Activated naive CD8-positive, alpha-beta T cell treated with anti-CD3 and anti-CD28 coated beads, Interleukin-2, amount 50 U/mL, for 24 hours (primary cell): ENCODE data around the gene PLEKHG3.

Source experiments
- ATAC-seq: fragments of 150-1000 bp; cut with Tn5 transposase; one replicate; pipeline ENCODE4 v1.10.0; 2021
- DNase-seq: peaks from one replicate; pipeline ENCODE4 v3.0.0; 2021
- H3K27ac Mint-ChIP-seq: one replicate; pipeline ENCODE4 v1.8.0; 2021; ENCODE audit warnings: mild to moderate bottlenecking, mixed read lengths
- H3K27me3 Mint-ChIP-seq: one replicate; pipeline ENCODE4 v1.8.0; 2021; ENCODE audit warnings: mixed read lengths
- H3K36me3 Mint-ChIP-seq: one replicate; pipeline ENCODE4 v1.8.0; 2021; ENCODE audit warnings: low read depth, mixed read lengths
- H3K4me1 Mint-ChIP-seq: one replicate; pipeline ENCODE4 v1.8.0; 2021; ENCODE audit warnings: mixed read lengths
- H3K4me3 Mint-ChIP-seq: one replicate; pipeline ENCODE4 v1.8.0; 2021; ENCODE audit warnings: mild to moderate bottlenecking, moderate library complexity, mixed read lengths
- H3K9me3 Mint-ChIP-seq: one replicate; pipeline ENCODE4 v1.8.0; 2021; ENCODE audit warnings: mixed read lengths

The PLEKHG3 gene

DNA sequence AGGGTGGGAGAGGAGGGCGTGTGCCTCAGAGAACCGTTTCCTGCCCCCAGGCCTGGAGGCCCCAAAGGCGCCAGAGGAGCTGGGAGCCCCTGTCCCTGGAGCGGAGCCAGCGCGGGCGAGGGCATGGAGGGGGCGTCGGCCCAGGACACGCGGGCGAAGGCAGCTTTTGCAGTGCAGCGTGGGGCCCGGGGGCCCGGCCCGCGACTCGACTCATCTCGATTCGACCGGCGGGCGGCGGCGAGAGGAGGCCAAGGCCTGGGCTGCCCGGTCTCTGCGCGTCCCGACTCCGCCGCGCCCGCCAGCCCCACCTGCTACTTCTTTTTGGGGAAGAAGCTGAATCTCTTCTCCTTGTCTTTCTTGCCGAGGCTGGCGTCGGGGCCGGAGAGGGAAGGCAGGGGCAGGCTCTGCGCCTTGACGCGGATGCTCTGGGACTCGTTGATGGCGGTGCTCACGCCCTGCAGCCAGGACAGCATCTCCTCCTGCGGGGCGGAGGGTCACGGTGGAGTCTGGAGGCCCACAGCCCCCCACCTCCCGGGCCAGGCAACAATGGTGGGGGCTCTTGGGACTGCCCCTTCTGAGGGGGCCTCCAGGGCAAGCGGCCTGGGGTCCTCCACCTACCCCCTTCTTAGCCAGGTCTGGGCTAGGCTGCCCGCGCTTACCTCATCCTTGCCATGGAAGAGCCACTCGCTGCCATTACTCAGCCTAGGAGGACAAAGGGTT is 44.9 kb downstream of the PLEKHG3 start:
- DNase-seq (no peak), ATAC-seq (no peak)
- Mint-ChIP-seq H3K9me3 (no peaks in the 10 kb centered on the region), H3K27me3 (no peaks in the 10 kb centered on the region), H3K4me1 (no peaks in the 10 kb centered on the region), H3K36me3 (peaks cover 2% of the 10 kb centered on the region), H3K27ac (no peak overlapping the region), H3K4me3 (no peak overlapping the region)

DNA sequence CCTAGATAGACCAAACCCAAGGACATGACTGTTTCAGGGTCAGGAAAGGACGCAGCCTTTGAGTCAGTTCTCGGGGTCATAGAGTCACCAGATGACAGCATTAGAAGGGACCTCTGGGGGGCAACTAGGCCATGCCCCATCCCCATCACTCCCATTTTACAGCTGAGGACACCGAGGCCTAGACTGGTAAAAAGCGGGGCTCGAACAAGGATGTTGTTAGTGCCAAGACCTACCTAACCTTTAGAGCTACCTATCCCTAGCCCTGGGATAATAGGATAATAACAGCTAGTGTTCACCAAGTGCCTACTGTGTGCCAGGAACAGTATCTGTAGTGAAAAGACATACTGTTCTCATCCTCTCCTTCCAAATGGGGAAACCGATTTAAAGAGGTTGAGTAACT is 48.7 kb downstream of the PLEKHG3 start:
- Mint-ChIP-seq H3K27me3 (no peaks in the 10 kb centered on the region), H3K36me3 (no peaks in the 10 kb centered on the region), H3K27ac (no peak overlapping the region), H3K4me1 (peaks cover 8% of the 10 kb centered on the region), H3K9me3 (no peaks in the 10 kb centered on the region), H3K4me3 (no peak overlapping the region)
- DNase-seq (no peak), ATAC-seq (no peak)

DNA sequence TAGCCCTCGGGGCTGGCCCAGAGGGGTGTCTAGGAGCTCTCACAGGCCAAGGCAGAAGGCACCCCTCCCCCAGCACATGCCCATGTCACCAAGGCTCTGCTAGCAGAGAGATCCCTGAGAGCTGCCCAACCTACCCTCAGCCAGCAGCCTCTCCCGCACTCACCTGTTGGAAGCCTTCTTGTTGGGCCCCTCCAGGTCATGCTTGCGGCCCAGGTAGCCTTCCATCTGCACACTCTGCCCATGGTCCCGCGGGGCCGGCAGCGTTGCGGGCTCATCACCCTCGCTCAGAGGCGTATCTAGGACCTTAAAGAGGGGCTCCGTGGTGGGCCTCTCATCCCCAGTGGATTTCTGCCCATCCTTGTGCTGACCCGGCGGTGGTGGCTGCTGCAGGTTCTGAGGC is 49.1 kb downstream of the PLEKHG3 start:
- Mint-ChIP-seq H3K27me3 (no peaks in the 10 kb centered on the region), H3K9me3 (no peaks in the 10 kb centered on the region), H3K4me1 (peaks cover 8% of the 10 kb centered on the region), H3K36me3 (no peaks in the 10 kb centered on the region), H3K27ac (no peak overlapping the region), H3K4me3 (no peak overlapping the region)
- DNase-seq (no peak), ATAC-seq (no peak)

DNA sequence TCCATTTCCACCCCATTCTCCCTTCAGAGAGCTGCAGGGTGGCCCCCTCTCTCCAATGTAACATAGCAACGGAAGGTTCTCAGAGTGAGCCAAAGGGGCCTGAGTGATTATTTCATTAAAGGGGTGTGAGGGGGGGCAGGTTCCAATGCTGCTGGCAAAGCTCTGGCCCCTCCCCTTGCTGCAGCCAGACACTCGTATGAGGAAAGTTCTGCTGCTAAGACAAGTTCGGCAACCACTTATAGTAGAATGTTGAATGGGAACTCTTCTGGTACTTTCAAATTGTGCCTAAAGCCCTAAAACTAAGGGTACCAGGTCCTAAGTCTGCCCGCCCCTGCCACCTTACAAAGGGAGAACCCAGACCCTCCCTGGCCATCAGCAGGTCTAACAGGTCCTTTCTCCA is 49.8 kb downstream of the PLEKHG3 start:
- Mint-ChIP-seq H3K27me3 (no peaks in the 10 kb centered on the region), H3K27ac (no peak overlapping the region), H3K4me3 (no peak overlapping the region), H3K36me3 (no peaks in the 10 kb centered on the region), H3K4me1 (peaks cover 8% of the 10 kb centered on the region), H3K9me3 (no peaks in the 10 kb centered on the region)
- ATAC-seq (no peak), DNase-seq (no peak)

DNA sequence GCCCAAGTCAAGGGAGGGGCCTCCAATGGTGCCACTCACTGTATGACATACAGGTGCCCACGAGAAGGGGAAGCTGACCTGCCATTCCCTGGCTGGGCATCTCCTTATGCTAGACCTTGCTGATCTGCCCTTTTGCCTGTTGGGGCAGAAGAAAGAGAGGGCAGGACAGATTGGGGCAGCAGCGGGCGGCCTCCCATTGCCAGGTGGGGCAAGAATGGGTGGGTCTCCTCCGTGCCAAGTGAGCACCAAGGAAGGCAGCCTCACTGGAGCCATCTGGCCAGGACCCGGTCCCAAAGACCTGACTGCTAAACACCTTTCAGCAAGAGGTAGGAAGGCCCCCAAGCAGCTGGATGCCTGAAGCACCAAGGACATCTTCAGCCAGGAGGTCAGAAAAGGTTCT is 50.5 kb downstream of the PLEKHG3 start:
- H3K9me3 Mint-ChIP-seq: no peaks in the 10 kb centered on the region
- no peaks in the 10 kb centered on the region for H3K27me3 Mint-ChIP-seq
- ATAC-seq (no peak), DNase-seq (no peak)
- H3K4me3 Mint-ChIP-seq: no peak overlapping the region
- no peaks in the 10 kb centered on the region for H3K36me3 Mint-ChIP-seq
- H3K27ac Mint-ChIP-seq: no peak overlapping the region
- H3K4me1 Mint-ChIP-seq: peaks cover 8% of the 10 kb centered on the region

DNA sequence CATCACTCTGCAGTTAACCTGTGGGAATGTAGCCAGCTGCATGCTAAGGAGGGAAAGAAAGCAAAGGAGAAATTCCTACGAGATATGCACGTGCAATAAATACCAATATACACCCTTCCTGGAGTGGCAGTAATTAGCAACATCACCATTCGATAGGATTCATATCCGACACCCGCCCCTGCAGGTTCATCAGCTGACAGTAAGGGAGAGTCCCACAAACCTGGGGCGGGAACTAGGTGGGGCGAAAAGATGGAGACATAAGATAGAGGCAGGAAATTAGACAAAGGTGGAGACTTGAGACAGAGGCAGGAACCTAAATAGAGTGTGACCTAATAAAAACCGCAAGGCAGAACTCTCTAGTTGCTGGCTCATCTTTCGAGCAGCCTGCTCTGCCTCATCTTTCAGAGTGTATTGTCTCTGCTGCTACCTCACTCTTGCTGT is 51.6 kb downstream of the PLEKHG3 start:
- Mint-ChIP-seq H3K27me3 (no peaks in the 10 kb centered on the region), H3K4me1 (peaks cover 8% of the 10 kb centered on the region), H3K36me3 (no peaks in the 10 kb centered on the region), H3K9me3 (no peaks in the 10 kb centered on the region), H3K27ac (no peak overlapping the region), H3K4me3 (no peak overlapping the region)
- ATAC-seq (peak; percentile 67), DNase-seq (peak; percentile 16)

DNA sequence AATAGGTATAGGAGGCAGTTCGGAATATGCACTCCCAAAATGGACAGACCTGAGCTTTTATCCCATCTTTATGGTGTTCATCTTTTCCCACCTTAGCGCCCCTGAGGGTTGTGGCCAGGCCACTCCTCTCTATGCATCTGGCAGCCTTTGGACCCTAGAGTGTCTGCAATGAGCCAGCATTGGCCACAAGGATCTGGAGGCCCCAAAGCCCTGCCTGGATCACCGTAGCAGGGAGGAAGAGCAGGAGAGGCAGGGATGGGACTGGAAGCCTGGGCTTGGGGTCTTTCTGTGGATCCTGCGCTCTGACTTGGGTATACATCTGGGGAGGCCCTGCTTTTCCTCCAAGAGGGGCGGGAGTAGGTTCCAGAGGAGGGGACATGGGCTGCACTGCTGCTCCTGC is 52.5 kb downstream of the PLEKHG3 start:
- Mint-ChIP-seq H3K27ac (no peak overlapping the region), H3K4me3 (no peak overlapping the region), H3K36me3 (no peaks in the 10 kb centered on the region), H3K4me1 (peaks cover 8% of the 10 kb centered on the region), H3K27me3 (peaks cover 4% of the 10 kb centered on the region), H3K9me3 (no peaks in the 10 kb centered on the region)
- no peak for DNase-seq
- no peak for ATAC-seq

DNA sequence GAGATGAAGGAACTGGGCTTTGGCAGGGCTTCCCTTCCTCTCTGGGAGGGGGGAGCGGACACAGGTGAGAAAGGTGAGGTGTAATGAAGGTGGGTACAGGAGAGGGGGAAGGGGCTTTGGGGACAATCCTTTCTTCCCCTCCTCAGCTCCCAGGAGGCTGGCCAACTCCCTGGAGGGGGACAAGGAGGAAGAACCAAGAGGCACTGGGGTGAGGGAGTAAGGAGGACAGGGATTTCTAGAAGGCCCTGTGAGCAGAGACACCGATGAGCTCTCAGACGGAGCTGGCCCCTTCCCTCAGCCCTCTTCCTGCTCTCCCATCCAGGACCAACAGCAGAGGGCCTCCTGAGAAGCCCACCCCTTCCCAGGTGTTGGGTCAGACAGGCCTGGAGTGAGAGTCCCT is 53.4 kb downstream of the PLEKHG3 start:
- peaks cover 12% of the 10 kb centered on the region for H3K4me1 Mint-ChIP-seq
- no peaks in the 10 kb centered on the region for H3K9me3 Mint-ChIP-seq
- no peak overlapping the region for H3K4me3 Mint-ChIP-seq
- no peaks in the 10 kb centered on the region for H3K36me3 Mint-ChIP-seq
- ATAC-seq: no peak
- no peak for DNase-seq
- no peak overlapping the region for H3K27ac Mint-ChIP-seq
- H3K27me3 Mint-ChIP-seq: peaks cover 4% of the 10 kb centered on the region

DNA sequence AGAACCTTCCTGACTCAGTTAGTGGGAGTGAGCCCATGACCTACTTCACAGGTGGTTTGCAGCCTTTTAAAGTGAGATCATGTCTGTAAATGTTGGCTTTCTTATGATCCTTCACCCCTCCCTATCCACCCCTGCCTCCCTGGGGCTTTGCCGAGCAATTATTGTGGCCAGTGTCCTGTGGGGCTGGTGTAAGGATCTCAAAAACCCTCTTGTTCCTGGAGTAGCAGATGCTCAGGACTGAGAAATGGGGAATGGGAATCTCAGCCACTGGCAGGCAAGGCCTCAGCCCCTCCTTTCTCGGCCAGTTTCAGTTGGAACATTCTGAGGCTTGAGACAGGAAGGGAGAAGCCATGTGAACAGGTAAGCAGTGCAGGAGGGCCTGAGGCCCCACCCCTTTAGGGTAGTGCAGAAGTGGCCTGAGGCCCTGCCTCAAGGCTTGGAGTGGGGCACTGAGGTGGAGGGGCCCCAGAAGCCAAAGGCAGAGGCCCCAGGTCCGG is 53.8 kb downstream of the PLEKHG3 start:
- no peak overlapping the region for H3K4me3 Mint-ChIP-seq

DNA sequence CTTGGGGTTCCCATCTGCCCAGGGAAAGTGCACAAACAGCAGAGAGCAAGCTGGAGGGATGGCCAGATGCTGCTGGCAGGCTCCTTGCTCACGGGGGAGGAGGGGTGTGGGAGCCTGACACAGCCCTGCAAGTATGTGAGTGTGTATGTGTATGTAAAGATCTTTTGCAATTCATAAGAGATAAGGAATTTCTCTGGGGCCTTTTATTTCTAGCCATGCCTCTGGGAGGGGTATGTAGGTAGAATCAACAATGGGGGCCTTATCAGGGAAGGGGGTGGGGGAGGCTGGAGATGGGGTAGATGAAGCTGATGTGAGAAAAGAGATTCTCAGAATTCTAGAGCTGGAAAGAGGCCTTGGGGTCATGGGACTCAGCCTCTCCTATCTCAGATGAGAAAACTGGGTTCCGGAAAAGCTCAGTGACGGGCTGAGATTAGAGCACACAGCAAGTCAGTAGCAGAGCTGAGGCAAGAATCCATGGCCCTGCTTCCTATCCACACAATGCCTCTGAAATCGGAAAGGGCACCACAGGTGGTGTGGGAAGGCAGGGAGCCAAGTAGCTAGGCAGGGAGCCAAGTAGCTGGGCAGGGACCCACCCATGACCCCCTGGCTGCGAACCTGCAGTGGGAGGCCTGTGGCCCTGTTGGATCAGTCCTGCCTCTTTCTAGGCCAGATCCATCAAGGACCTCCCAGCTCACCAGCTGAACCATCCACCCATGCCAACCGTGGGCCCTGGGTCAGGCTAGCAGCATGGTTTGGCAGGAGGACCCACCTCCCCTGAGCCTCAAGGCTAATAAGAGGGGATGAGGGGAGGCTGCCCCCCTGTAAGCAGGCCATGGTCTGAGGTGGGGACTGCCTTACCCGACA is 54.7 kb downstream of the PLEKHG3 start:
- ATAC-seq (no peak), DNase-seq (no peak)
- Mint-ChIP-seq H3K36me3 (no peaks in the 10 kb centered on the region), H3K9me3 (no peaks in the 10 kb centered on the region), H3K4me1 (peaks cover 12% of the 10 kb centered on the region), H3K27ac (no peak overlapping the region), H3K4me3 (no peak overlapping the region), H3K27me3 (peaks cover 6% of the 10 kb centered on the region)

More for the DNA sequence above, 53.8 kb downstream of the PLEKHG3 start:
- Mint-ChIP-seq H3K9me3 (no peaks in the 10 kb centered on the region), H3K27ac (no peak overlapping the region), H3K36me3 (no peaks in the 10 kb centered on the region), H3K27me3 (peaks cover 4% of the 10 kb centered on the region), H3K4me1 (peaks cover 12% of the 10 kb centered on the region)
- no peak for ATAC-seq
- no peak for DNase-seq

DNA sequence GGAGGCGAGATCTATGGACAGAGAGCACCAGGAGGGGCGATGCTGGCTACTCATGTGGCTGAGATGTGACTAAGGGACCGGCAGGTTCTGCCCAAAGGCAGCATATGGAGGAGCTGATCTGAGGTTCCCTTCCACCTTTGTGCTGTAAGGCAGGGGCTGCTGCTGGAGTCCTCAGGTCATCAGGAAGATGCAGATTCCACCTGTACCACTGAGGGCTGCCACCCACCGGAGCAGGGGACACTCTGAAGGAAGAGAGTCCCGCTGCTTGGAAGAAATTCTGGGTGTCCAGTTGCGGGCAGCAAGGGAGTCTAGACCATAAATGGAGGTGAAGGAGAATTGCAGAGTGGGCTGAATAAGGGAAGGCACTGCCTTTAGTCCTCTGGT is 55.3 kb downstream of the PLEKHG3 start:
- Mint-ChIP-seq H3K4me3 (no peak overlapping the region), H3K27me3 (peaks cover 6% of the 10 kb centered on the region), H3K27ac (no peak overlapping the region)

DNA sequence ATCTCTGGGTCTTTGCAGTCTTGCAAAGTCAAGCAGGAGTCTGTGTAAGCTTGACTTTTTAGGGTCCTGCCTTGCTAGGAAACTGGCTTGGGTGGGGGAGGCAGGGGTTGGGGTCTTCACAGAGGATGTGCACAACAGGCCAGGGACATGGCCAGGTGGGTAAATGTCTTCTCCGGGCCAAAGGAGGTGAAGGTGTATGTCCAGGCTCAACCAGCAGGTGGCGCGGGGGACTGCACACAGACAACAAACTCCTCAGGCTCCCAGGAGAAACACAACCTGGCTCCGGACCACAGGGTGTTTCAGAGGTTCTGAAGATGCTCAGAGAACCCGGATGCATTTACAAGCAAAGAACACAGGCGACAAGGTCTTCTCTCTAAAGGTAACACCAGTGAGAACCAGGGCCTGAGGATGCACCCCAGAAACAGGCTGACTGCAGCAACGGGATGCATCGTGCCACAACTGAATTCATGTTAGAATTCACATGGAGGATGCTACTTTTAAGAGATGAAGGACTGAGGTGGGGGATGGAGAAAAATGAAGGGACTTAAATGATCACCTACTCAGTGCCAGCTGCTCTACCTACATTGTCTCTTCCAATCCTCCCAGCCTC is 56.0 kb downstream of the PLEKHG3 start:
- no peak overlapping the region for H3K4me3 Mint-ChIP-seq
- H3K27me3 Mint-ChIP-seq: peaks cover 6% of the 10 kb centered on the region
- no peaks in the 10 kb centered on the region for H3K36me3 Mint-ChIP-seq
- DNase-seq (peak; percentile 66), ATAC-seq (no peak)
- no peak overlapping the region for H3K27ac Mint-ChIP-seq
- peaks cover 12% of the 10 kb centered on the region for H3K4me1 Mint-ChIP-seq
- no peaks in the 10 kb centered on the region for H3K9me3 Mint-ChIP-seq

More for the DNA sequence above, 55.3 kb downstream of the PLEKHG3 start:
- no peak for DNase-seq
- ATAC-seq: no peak
- no peaks in the 10 kb centered on the region for H3K9me3 Mint-ChIP-seq
- H3K4me1 Mint-ChIP-seq: peaks cover 12% of the 10 kb centered on the region
- no peaks in the 10 kb centered on the region for H3K36me3 Mint-ChIP-seq

DNA sequence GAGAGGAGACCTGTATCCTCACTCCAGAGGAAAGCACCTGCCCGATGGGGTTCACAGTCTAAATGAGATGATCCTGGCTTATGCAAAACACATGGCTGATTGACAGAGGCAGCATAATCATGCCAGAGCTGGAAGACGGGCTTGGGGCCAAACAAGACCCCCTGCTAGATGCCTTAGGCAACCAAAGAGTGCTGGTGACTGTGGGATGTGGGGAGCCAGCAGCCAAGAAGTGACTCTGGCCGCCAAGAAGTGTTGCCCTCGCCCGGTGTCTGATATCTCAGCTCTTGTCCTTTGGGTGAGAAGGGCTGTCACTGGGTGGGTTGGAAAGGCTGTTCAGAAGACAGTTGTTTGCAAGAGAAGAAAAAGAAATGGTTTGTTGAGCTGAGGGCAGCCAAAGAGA is 56.7 kb downstream of the PLEKHG3 start:
- no peak for DNase-seq
- H3K4me1 Mint-ChIP-seq: peaks cover 10% of the 10 kb centered on the region

DNA sequence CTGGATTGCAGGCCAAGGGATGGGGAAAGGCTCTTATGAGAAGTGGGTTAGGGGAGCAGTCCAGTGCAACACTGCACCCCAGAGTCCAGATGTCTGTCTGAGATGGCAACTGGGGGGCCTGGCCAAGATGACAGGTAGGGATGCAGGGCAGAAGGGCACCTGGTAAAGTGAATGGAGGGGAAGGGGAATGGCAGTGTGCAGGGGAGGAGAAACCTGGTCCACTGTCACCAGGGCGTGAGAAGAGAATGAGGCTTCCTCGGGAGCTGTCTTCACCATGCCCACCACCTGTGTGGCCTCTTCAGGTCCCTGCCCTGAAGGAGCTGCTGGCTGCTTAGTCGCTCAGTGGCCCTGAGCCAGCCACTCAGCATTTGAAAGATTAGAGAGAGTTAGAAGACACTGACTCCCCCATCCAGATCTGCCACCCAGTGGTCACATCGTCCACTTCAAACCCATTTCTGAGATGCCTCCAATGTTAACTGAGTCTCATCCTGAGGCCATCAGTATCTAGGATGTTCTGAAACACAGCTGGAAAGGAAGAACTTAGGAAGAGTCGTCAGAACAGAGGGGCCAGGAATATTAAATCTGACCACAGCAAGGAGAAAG is 57.3 kb downstream of the PLEKHG3 start:
- peaks cover 6% of the 10 kb centered on the region for H3K27me3 Mint-ChIP-seq
- no peaks in the 10 kb centered on the region for H3K36me3 Mint-ChIP-seq
- H3K4me3 Mint-ChIP-seq: no peak overlapping the region
- no peaks in the 10 kb centered on the region for H3K9me3 Mint-ChIP-seq
- peaks cover 8% of the 10 kb centered on the region for H3K4me1 Mint-ChIP-seq
- H3K27ac Mint-ChIP-seq: no peak overlapping the region
- ATAC-seq (no peak), DNase-seq (no peak)

More for the DNA sequence above, 56.7 kb downstream of the PLEKHG3 start:
- Mint-ChIP-seq H3K9me3 (no peaks in the 10 kb centered on the region), H3K36me3 (no peaks in the 10 kb centered on the region), H3K4me3 (no peak overlapping the region), H3K27ac (no peak overlapping the region), H3K27me3 (peaks cover 6% of the 10 kb centered on the region)
- ATAC-seq: no peak
